T-helper 22 cell (primary cell): ENCODE measurements around the gene HDAC4.

Source experiments
- DNase-seq: peaks from one replicate; pipeline ENCODE4 v3.0.0-alpha.2; 2020; ENCODE audit warnings: low read depth

HDAC4 gene

DNA sequence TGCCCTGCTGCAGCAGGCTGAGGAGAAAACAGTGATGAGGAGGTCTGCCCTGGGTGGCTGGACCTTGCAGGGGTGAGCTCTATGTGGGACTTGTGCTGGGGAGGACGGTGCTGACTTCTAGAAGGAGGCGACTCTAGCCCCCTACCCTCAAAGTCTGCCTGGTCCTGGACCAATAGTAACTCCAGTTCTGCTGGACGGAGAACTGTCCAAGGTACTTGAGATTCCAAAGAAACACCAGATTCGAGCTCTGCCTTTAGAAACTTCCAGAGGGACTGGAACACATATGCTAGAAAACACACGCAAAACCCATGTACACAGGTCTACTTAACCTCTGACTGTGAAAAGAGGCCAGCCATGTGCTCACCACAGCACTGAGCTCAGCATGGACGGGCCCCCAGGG is 292.4 kb downstream of the HDAC4 start:
- DNase-seq = no peak

DNA sequence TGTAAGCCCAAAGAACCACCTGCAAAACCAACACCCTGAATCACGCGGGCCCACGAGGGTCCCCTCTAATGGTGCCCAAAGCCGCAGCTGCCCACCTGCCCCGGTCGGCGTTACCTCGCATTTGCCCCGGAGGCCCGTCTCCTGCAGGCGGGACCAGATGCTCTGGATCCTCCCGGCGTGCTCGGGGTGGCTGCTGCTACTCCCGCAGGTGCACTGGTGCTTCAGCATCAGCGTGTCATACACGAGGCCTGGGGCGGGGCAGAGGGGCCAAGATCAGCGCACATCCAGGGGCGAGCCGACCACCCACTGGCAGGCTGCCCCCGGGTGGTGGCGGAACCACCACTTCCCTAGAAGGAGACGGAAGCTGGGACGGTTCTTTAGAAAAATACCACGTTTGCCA is 292.9 kb downstream of the HDAC4 start:
- no peak for DNase-seq

DNA sequence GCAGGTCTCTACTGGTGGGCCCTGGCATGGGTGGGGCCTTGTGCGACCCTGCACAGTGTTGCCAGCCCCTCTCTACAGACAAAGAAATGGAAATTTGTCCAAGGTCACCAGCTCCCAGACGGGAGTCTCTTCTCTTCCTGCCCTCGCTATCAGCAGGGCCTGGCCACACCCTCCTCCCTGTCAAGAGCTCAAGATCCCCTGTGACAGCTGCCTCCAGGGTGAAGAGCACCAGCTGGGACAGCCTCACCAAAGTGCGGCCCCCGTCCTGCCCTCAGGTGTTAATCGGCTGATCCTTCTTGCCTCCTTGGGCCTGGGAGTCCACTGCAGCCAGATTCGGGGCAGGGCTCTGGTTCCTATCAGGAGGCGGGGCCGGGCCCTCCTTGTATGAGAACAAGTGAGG is 293.9 kb downstream of the HDAC4 start:
- no peak for DNase-seq

DNA sequence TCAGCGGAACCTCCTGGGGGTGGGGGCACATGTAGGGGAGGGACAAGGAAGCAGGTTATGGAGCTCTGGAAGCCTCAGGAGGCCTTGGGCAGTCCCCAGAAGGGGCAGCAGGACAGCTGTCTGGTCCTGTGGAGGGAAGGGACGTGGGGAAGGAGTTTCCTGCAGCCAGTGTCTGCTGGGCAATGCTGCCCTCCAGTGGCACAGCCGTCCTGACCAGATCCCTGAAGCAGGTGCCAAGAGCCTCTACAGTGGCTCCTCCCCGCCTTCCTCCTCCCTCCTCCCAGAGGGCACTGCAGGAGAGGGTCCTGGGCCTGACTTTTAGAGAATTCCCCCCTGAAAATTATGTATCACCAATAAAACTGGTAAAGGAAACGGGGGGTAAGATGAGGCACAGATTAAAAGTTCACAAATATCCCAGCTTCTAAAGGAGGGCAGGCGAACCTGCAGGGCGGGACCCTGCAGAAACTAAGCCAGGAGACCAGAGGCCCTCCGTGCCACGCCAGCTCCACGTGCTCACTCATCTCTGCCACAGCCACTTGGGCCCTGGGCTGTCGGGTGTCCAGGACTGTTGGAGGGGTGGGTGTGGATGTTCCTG is 294.4 kb downstream of the HDAC4 start:
- no peak for DNase-seq

DNA sequence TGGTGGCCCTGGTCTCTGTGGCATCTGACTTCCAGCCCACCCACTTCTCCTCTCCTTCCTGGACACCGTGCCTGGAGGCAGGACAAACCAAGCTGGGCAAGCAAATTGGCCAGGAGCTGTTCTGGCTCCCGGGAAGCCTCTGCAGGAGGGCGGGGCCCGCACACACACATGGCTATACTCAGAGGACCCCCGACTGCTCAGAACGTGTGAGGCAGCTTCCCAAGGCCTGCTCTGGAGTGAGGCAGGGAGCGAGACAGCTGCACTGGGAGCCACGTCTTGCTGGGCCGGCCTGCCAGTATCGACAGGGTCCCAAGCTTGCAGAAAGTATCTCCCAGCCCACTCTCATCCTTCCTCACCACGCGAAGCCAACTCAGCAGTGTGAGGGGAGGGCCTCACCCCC is 295.6 kb downstream of the HDAC4 start:
- no peak for DNase-seq

DNA sequence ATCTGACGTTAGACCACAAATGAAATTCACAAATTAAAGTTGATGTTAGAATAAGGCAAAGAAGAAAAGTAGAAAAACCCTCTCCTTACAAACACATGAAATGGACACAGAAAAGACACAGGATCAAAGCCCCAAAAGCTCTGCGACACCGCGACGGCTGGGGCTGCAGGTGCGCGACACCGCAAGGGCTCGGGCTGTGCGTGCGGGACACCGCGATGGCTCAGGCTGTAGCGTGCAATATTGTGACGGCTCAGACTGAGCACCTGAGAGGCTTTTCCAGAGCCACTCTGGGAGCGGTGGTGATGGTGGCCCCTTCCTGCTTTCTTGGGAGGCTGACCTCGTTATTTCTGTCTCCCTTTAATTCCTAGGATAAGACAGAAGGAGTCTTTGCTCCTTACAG is 296.0 kb downstream of the HDAC4 start:
- no peak for DNase-seq

DNA sequence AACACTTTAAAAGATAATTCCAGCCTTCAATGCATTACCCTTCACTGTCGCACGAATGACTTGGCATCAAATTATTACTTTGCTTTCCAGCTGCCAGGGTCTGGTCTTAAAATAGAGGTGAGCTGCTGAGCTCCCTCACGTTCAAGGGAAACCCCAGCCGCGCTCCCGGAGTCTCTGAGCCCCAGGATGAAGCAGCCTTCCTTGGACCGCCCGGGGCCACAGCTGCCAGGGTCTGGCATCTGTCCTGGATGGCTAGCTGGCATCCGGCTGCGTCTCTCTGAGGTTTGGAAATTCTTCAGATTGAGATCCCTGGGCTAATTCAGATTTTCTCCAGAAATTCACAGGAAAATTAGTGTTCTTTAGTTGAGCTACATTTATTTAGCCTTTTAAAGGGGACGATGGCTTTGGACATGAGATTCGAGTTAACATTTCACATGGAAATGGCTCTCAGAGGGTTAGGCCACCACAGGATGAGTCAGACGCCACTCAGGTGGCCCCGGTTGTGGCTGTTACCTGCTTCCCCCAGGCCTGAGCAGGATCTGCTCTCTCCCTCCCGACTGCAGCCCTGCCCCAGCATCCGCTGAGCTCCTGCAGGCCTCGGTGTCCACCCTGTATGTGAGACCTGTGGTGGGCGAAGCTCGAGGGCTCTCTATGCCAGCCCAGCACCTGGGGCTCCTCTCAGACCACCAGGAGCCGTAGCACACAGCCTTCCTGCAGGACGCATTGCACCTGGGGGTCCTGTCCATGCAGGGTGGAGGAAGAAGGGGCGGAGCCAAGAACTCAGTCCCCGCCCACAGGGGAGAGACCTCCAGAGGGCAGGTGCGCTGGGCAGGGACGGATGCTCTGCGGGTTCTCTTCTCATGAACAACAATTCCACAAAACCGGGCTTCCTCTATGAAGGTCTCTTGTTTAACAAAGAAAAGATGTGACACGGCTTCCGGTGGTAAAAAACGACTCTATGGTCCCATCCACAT is 297.4 kb downstream of the HDAC4 start:
- no peak for DNase-seq

DNA sequence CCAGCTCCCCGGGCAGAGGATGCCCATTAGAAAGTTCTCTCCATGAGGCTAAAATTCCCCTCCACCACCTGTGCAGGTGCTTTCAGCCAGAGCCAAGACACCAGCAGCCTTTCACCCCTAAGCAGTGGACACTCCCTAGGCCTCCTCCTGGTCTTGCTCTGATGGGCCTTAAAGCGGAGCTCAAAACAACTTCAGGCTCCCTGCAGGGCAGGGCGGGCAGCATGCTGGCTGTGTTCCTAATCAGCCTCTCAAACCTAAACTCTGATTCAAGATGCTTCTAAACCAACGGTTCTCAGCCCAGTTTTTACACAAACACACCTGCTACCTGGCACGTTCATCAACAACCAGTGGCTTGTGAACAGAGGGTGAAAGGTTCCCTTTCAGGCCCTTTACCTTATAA is 298.6 kb downstream of the HDAC4 start:
- DNase-seq = no peak

DNA sequence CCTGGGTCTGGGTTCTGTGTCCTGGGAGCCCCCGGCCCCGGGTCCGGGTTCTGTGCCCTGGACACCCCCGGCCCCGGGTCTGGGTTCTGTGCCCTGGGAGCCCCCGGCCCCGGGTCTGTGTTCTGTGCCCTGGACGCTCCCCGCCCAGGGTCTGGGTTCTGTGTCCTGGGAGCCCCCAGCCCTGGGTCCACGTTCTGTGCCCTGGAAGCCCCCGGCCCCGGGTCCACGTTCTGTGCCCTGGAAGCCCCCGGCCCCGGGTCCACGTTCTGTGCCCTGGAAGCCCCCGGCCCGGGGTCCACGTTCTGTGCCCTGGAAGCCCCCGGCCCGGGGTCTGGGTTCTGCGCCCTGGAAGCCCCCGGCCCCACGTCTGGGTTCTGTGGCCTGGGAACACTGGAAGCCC is 299.0 kb downstream of the HDAC4 start:
- DNase-seq = no peak

DNA sequence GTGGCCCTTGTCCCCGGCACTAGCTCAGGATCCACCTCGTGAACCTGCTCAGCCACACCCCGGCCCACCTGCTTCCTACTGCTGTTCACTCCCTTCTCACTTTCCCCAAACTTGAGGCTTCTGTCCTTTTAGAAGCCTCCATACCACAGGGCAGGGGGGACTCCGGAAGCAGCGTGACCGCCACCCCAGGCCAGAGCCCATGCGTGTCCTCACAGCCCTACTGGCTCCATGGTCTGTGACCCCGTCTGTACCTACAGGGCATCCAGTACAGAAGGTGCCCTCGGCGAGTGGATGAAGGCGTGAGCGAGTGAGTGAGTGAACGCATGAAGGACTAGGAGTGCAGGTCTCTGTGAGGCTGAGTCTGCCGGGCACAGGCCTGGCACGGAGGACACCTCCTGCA is 299.7 kb downstream of the HDAC4 start:
- DNase-seq = no peak

DNA sequence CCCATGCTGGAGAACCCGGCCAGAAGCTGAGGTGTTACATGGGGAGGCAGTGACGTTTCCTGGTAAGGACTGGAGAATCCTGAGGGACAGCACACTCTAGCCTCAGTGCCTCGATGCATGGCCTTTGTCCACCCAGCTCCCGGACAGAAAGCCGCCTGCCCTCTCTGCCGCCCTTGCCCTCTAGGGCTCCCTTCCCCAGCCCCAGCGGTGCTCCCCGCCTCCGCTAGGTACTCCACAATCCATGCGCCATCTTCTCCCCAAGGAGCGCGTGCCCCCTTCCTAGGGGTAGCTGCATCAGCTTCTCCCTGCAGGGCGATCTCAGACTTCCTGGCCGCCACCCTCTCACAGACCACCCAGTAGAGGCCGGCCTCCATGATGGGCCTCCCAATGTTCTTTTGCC is 301.3 kb downstream of the HDAC4 start:
- no peak for DNase-seq

DNA sequence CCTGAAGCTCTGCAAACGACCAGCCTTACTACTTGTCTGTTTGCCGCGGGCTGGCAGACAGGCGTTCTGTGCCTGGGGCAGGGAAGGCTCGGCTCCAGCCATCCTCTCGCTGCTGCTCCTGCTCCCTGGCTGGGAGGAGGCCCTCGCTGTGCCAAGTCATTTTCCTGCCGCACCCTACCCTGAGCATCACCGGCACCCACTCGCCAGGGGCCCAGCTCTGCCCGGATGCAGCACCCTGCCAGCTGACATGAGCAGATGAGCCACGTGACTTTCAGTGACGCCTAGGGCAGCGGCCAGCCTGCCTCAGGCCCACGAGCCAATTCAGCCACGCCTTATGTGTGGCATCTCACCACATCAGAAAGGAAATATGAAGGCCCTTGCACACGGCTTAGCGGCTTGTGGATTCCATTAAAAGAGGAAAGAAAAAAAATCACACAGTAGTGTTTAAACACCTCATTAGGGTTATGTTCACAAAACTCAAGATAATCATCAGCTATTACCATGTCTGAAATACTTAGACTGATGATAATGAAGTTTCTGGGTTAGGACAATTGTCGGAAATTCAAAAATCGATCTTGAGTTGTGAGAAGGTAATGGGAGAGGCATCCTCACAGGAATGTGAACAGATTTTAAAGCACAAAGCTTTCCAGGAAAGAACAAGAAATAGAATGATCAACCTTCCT is 302.4 kb downstream of the HDAC4 start:
- DNase-seq = no peak

DNA sequence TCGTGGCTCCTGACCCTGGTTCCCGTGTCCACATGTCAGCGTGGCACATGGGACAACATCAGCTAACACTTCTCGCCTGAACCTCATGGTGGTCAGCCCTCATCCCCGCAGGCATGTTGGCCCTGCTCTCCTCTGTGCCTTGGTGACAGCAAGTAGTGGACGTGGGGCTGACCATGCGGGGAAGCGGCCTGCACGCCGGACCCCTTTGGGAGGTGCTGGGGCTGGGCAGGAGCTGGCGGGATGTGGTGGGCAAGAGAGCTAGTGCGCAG is 303.5 kb downstream of the HDAC4 start:
- DNase-seq = no peak

DNA sequence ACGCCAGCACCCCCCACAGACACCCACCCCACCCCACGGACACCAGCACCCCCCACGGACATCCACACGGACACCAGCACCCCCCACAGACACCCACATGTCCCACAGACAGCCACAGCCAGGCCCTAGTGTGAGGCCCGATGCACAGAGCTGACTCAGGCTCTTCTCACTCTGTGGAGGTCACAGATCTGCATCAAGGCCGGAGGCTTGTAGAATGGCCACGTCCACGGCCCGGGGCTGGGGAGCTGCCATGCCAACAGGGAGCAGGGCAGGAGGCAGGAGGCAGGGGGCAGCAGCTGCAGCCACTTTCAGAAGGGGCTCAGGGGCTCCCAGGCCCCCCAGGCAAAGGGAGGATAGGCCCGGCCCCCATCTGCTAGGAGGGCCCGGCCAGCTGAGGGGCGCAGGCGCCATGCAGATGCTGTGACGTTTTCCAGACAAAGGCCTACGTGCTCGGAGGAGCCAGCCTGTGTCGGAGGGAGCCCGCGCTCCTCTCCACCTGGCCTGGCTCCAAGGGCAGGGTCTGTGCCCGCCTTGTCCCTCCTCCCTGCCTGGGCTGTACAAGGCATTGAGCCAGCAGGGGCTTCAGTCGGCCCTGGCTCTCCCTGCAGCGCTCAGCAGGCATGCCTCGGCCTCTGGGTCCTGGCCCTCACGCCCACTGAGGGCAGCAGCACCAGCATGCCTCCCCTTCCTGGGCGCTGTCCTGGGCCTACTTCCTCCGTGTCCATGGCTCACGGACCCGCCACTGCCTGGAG is 304.0 kb downstream of the HDAC4 start:
- no peak for DNase-seq

DNA sequence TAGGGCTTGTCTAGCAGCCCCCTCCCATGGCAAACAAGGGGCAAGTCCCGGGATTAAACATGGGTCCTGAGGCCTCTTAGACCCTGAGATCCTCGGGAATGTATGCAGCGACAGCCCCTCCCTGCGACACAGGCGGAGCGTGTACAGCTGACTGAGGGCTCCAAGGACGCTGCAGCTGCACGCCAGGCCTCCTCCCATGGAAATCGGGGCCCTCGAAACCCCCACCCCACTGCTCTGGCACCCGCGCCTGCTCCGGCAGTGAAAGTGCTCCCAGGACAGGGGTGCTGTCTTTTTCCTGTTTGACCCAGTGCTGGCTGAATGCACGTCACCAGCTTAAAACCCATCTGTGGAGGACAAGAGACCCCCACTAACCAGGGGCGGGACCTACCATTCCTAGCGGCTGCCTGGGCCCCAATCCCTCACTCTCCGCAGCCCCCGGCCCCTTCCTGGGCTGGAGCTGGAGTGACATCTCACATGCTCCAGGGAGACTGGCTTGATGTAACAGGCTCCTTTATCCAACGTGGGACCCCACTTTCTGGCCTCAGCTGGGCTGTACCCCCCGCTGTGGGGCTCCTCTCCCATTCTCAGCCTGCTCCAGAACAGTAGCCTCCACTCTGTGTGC is 305.2 kb downstream of the HDAC4 start:
- no peak for DNase-seq

DNA sequence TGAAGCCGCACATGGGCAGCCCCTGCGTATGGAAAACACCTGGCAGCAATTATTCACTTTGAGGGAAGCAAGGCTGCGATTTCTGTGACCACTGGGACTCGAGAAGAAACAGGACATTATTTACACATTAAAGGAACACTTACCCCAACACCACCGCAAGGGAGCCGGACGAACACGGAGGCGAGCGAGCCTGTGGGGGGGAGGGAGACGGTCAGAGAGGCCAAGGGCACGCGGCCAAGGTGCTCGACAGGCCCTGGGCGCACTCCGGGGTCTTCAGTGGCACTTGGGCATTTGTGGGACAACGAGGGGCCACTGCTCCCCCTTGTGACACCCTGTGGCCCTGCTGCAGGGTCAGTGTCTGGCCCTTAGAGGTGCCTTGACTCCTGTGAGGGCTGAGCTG is 306.0 kb downstream of the HDAC4 start:
- no peak for DNase-seq

DNA sequence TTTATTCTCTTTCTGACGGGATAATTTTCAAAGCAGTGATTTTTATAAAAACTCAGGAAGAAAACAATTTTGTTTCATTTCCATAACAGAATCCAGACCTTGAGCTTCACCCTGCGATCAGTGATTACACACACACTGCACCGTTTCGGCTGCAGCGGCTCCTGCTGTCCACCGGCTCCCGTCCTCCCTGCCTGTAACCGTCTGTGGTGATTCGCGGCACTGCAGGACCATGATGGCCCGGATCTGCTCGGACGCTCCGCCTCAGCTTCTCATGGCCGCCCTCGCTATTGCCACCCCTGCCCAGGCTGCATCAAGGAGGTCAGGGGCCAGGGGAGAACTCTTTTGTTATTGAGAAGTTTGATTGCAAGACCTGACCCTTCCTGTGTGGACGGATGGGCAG is 306.9 kb downstream of the HDAC4 start:
- DNase-seq = no peak

DNA sequence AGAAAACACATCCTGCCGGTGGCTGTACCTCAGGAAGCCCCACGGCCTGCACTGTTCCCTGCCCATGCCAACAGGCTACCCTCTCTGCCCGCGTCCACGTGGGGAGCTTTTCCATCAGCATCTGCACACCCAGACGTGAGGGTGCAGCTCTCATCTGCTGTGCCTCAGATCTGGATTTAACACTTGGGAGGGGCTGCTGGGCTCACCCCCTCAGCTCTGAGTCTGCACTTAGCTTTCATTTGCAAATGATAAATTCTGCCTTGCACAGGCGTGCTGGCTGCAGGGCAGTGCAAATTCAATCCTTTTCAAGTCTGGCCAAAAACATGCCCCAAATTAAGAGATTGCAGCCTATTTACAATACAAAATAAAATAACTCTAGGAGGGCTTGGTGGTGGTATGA is 307.3 kb downstream of the HDAC4 start:
- no peak for DNase-seq

DNA sequence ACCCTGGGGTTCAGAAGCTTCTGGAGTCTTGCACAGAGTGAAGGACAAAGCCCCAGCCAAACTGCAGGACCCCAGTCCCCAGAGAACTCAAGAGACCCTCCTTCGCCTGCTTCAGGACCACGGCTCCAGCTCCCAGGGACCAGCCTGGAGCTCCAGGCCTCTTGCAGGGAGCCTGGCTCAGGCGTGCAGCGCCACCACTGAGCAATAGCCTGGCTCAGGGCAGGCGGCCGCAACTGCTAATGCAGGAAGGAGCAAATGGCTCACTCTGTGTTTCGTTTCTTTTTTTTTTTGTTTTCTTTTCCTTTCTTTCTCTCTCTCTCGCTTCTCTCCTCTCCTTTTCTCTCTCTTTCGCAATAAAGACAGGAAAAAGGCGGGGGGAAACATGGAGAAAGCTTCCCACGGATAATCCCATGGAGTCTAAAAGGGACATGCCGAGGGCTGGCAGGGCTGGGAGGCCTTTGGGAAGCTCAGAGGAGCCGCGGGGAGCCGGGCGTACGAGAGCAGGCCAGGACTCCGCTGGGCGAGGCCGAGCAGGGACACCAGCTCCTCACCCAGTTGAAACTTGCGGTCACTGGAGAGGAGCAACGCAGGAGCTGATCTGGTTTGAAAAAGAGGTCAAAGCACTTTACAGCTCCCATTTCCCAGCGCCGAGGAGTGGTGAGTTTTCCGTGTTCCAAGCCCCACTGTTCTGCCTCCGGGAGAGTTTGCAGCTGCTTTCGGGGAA is 308.1 kb downstream of the HDAC4 start:
- DNase-seq = no peak

DNA sequence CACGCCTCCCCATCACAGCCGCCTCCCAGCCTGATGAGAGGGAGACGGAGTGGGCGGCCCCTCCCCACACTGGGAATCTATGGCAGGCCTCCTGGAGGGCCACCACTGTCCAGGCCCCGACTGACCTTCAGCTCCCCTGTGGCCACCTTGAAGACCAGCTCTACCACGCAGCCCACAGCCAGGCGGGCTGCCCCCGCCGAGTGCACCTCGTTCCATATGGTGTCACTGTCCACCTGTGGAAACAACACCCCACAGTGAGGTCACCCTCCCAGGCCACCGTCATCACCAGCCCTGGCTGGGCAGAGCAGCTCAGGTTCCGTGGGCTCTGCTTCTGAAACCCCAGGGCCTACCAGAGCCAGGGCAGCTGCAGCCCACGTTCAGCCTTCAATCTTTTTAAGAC is 310.9 kb downstream of the HDAC4 start:
- DNase-seq = no peak

DNA sequence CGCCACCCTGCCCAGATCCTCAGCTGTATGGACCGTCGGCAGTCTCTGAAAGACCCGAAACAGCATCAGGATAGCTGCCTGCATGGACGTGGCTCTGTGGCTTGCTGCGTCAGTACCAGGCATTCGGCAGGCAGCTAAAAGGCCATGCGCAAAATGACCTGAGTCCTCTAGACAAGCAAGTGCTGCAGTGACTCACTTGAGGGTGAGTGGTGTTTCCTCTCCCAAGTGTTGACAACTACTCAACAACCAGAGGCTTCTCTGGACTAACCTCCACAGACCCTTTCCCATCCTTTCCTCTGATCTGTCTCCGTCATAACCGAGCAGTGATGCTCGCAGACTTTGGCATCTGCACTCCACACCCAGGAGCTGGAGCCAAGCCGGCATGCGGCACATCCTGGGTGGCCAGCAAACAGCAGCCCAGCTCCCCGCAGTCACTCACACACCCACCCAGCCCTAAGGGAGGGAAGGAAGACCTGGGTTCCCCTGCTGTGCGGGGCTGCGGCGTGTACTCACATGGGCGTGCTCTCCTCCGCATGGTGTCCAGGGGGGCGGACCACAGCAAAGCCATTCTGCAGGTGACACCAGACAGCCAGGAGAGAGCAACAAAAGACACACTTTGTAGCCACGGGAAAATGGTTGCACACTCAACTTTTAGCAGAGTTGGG is 313.6 kb downstream of the HDAC4 start:
- DNase-seq = no peak
